Measurements from ENCODE around the gene CIDEC.

DNA sequence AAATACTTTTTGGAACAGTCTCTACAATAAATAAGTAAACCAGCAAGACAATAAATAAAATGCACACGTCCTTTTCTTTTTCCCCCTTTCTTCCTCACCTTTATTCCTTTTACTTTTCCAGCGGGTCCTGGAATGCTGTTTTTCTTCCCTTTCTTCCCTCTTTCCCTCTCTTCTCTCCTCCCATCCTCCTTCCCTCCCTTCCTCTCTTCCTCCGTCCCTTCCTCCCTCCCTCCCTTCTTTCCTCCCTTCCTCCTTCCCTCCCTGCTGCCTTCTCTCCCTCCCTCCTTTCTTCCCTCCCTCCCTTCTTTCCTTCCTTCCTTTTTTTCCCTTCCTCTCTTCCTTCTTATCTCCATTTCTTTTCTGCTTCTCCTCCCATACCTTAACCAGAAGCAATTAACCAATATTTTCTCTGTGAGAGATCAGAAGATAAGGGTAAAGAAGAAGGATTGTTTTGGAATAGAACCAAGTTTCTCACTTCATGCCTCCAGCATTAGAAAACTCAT, 19.3 kb upstream of the CIDEC start:
- TF ChIP-seq, protein P1, sequence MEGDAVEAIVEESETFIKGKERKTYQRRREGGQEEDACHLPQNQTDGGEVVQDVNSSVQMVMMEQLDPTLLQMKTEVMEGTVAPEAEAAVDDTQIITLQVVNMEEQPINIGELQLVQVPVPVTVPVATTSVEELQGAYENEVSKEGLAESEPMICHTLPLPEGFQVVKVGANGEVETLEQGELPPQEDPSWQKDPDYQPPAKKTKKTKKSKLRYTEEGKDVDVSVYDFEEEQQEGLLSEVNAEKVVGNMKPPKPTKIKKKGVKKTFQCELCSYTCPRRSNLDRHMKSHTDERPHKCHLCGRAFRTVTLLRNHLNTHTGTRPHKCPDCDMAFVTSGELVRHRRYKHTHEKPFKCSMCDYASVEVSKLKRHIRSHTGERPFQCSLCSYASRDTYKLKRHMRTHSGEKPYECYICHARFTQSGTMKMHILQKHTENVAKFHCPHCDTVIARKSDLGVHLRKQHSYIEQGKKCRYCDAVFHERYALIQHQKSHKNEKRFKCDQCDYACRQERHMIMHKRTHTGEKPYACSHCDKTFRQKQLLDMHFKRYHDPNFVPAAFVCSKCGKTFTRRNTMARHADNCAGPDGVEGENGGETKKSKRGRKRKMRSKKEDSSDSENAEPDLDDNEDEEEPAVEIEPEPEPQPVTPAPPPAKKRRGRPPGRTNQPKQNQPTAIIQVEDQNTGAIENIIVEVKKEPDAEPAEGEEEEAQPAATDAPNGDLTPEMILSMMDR (conservative IDR thresholded peaks at IDR 0.05): no peak
- no peak for TF ChIP-seq ZFX (IDR thresholded peaks at IDR 0.05)

Data from C4-2B (cell line).